MM.1S (cell line): Measurements from ENCODE around the gene PDGFD.

Experiments used
- DNase-seq: peaks from one replicate; pipeline ENCODE4 v3.0.0-alpha.2; 2015
- H2AFZ ChIP-seq: fragments of 300-600 bp; sonication (generic); 2 replicates; pipeline ENCODE4 v1.6.0; 2016; ENCODE audit warnings: antibody characterized with exemption, low read length
- H3F3A ChIP-seq: fragments of 300-600 bp; sonication (generic); 2 replicates; pipeline ENCODE4 v1.6.1; 2016; ENCODE audit warnings: mild to moderate bottlenecking, antibody characterized with exemption, low read length, moderate library complexity, mixed read lengths; ENCODE audit not compliant: insufficient read depth
- H3K27ac ChIP-seq: fragments of 300-600 bp; sonication (generic); 2 replicates; pipeline ENCODE4 v1.5.1; 2016; ENCODE audit warnings: mild to moderate bottlenecking, low read length
- H3K27me3 ChIP-seq: fragments of 300-600 bp; sonication (generic); replicated peaks from 2 replicates; pipeline ENCODE4 v1.6.0; 2016; ENCODE audit warnings: low read length; ENCODE audit not compliant: insufficient read depth
- H3K36me3 ChIP-seq: fragments of 300-600 bp; sonication (generic); replicated peaks from 2 replicates; pipeline ENCODE4 v1.6.1; 2016; ENCODE audit warnings: mild to moderate bottlenecking, low read length, mixed read lengths; ENCODE audit not compliant: insufficient read depth
- H3K4me1 ChIP-seq: fragments of 300-600 bp; sonication (generic); 2 replicates; pipeline ENCODE4 v1.6.1; 2016; ENCODE audit warnings: low read length, mixed read lengths
- H3K4me2 ChIP-seq: fragments of 300-600 bp; sonication (generic); 2 replicates; pipeline ENCODE4 v1.6.0; 2016; ENCODE audit warnings: low read depth, low read length
- H3K4me3 ChIP-seq: fragments of 300-600 bp; sonication (generic); 2 replicates; pipeline ENCODE4 v1.5.1; 2016; ENCODE audit warnings: low read length, mixed read lengths
- H3K79me2 ChIP-seq: fragments of 300-600 bp; sonication (generic); 2 replicates; pipeline ENCODE4 v1.6.1; 2016; ENCODE audit warnings: mixed run types, low read length, mixed read lengths
- H3K9ac ChIP-seq: fragments of 300-600 bp; sonication (generic); 2 replicates; pipeline ENCODE4 v1.6.1; 2016; ENCODE audit warnings: low read length, mixed read lengths
- H3K9me2 ChIP-seq: fragments of 300-600 bp; sonication (generic); replicated peaks from 2 replicates; pipeline ENCODE4 v1.6.1; 2016; ENCODE audit warnings: mild to moderate bottlenecking, low read length, mixed read lengths; ENCODE audit not compliant: insufficient read depth
- H3K9me3 ChIP-seq: fragments of 300-600 bp; sonication (generic); replicated peaks from 2 replicates; pipeline ENCODE4 v1.6.1; 2016; ENCODE audit warnings: mild to moderate bottlenecking, low read length, mixed read lengths; ENCODE audit not compliant: insufficient read depth
- H4K20me1 ChIP-seq: fragments of 300-600 bp; sonication (generic); 2 replicates; pipeline ENCODE4 v1.6.1; 2016; ENCODE audit warnings: mild to moderate bottlenecking, low read length, moderate library complexity, mixed read lengths; ENCODE audit not compliant: insufficient read depth
- EZH2 ChIP-seq: fragments of 300-600 bp; sonication (generic); optimal IDR thresholded peaks from 2 replicates; pipeline ENCODE3; 2017; ENCODE audit warnings: low read depth, mild to moderate bottlenecking, antibody characterized with exemption, low read length, mixed read lengths
- EZH2phosphoT487 ChIP-seq: fragments of 300-600 bp; sonication (generic); IDR thresholded peaks from 2 replicates; pipeline ENCODE4 v1.6.1; 2018; ENCODE audit warnings: antibody characterized with exemption, low read length
- TF ChIP-seq, protein P1 (sequence below): fragments of 300-600 bp; sonication (generic); IDR thresholded peaks from 2 replicates; pipeline ENCODE4 v1.5.1; 2016; ENCODE audit warnings: antibody characterized with exemption, low read length, mixed read lengths

PDGFD gene

DNA sequence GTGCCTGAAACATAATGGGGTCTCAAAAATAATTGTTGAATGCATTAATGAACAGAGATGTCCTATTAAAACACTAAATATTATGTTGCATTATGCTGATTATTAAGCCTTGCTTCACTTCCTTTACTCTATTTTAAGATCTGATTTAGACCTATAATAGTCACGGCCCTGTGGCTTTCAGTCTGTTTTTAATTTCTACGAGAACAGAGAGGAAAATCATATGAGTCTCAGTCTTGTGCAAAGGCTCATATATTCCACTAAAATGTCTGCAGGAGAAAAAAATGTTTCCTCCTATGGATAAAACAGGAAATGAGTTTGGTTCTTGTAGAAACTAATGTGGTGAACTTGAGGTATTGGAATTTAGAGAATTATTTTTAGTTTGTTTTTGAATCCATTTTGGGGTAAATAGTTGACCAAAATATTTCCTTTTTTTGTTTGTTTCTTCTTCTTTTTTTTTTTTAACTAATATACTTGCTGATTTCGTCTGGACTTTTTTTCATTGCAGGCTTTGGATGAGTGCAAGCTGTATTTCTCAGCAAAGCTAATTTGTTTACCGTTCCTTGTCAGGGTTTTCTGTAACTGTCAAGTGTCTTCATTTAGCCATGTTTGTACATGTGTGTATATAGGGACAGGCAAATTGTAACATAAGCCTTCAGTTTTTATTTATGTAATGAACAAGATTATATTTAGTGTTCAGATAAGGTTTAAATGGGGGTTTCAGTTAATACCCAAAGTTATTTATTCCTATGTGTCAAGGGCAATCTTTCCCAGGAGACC lies 266.6 kb downstream of the PDGFD start:
- peaks cover 38% of the 10 kb centered on the region for H3K4me1 ChIP-seq
- no peaks in the 10 kb centered on the region for H3K9me2 ChIP-seq
- peak overlapping the region; percentile 33; the same call in 1 of the 2 replicates for H3K4me3 ChIP-seq
- no peaks in the 10 kb centered on the region for H4K20me1 ChIP-seq
- peak overlapping the region; percentile 71 for H3K4me2 ChIP-seq
- no peaks in the 10 kb centered on the region for H3K27me3 ChIP-seq
- H3K79me2 ChIP-seq, result no peaks in the 10 kb centered on the region
- H3K9me3 ChIP-seq, result no peaks in the 10 kb centered on the region
- no peaks in the 10 kb centered on the region for H3K36me3 ChIP-seq
- H3K27ac ChIP-seq, result peak overlapping the region; percentile 87; the same call in 1 of the 2 replicates
- TF ChIP-seq EZH2phosphoT487 (no peak), EZH2 (no peak)
- TF ChIP-seq, protein P1, sequence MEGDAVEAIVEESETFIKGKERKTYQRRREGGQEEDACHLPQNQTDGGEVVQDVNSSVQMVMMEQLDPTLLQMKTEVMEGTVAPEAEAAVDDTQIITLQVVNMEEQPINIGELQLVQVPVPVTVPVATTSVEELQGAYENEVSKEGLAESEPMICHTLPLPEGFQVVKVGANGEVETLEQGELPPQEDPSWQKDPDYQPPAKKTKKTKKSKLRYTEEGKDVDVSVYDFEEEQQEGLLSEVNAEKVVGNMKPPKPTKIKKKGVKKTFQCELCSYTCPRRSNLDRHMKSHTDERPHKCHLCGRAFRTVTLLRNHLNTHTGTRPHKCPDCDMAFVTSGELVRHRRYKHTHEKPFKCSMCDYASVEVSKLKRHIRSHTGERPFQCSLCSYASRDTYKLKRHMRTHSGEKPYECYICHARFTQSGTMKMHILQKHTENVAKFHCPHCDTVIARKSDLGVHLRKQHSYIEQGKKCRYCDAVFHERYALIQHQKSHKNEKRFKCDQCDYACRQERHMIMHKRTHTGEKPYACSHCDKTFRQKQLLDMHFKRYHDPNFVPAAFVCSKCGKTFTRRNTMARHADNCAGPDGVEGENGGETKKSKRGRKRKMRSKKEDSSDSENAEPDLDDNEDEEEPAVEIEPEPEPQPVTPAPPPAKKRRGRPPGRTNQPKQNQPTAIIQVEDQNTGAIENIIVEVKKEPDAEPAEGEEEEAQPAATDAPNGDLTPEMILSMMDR, result no peak
- peaks cover 33% of the 10 kb centered on the region for H3F3A ChIP-seq
- no peak overlapping the region for H2AFZ ChIP-seq
- peak overlapping the region; percentile 8; the same call in 1 of the 2 replicates for H3K9ac ChIP-seq
- peak; percentile 57 for DNase-seq

DNA sequence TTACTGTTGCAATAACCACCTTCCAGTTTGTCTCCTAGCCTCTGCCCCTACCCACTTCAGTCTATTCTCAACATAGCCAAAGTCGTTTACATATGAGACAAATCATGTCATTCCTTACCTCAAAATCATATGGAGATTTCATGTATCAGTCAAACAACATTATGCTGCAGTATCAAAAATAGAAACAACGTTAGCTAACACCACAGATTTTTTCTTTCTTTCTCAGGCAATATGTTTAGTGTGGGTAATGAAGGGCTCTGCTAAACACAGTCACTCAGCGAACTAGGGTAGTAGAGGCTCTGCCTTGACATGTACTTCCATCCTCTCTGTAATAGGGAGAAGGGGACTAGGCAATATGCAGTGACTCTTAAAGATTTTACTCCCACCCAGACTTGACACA lies 268.8 kb downstream of the PDGFD start:
- Histone ChIP-seq H2AFZ (no peak overlapping the region), H3K79me2 (no peaks in the 10 kb centered on the region), H3K9me3 (no peaks in the 10 kb centered on the region), H3K27ac (no peak overlapping the region), H3K36me3 (no peaks in the 10 kb centered on the region), H3K27me3 (no peaks in the 10 kb centered on the region), H3K4me2 (no peak overlapping the region), H3K4me1 (peaks cover 38% of the 10 kb centered on the region), H4K20me1 (no peaks in the 10 kb centered on the region), H3K9me2 (no peaks in the 10 kb centered on the region), H3F3A (peaks cover 33% of the 10 kb centered on the region), H3K4me3 (no peak overlapping the region), H3K9ac (no peak overlapping the region)
- no peak for DNase-seq
- TF ChIP-seq EZH2phosphoT487 (no peak), EZH2 (no peak)
- TF ChIP-seq, protein P1, result no peak

DNA sequence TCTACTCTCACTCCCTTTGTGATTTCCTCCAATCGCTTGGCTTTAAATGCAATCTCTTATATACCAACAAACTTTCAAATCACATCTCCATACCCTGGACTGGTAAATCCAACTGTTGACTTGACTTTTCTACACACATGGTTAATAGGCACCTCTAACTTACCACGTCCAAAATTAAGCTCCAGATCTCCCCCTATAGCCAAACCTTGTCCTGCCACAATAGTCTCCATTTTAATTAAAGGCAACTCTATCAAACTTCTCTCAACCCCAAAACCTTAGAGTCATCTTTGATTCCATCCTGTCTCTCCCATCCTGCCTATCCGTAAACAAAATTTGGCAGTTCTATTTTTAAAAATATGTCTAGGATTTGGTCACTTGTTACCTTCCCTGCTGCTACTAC lies 269.3 kb downstream of the PDGFD start:
- no peaks in the 10 kb centered on the region for H3K9me3 ChIP-seq
- no peaks in the 10 kb centered on the region for H3K27me3 ChIP-seq
- no peaks in the 10 kb centered on the region for H3K79me2 ChIP-seq
- peaks cover 33% of the 10 kb centered on the region for H3F3A ChIP-seq
- no peak overlapping the region for H2AFZ ChIP-seq
- no peaks in the 10 kb centered on the region for H3K36me3 ChIP-seq
- no peak for TF ChIP-seq EZH2
- TF ChIP-seq, protein P1, result no peak
- no peak for TF ChIP-seq EZH2phosphoT487
- no peak for DNase-seq
- no peaks in the 10 kb centered on the region for H3K9me2 ChIP-seq
- H3K4me3 ChIP-seq, result no peak overlapping the region
- peaks cover 38% of the 10 kb centered on the region for H3K4me1 ChIP-seq
- no peak overlapping the region for H3K27ac ChIP-seq
- H4K20me1 ChIP-seq, result no peaks in the 10 kb centered on the region
- no peak overlapping the region for H3K9ac ChIP-seq
- no peak overlapping the region for H3K4me2 ChIP-seq
